ENCODE results near the gene SUSD3. TPM values are rescaled to one million over a fixed set of nuclear protein-coding genes. Genes with fewer than 3 reads are reported as not detected.

The SUSD3 gene
- total RNA-seq, 1 donor from 2014 or later: 0.60 TPM

- H3K36me3 ChIP-seq: peaks cover 35% of the 10 kb centered on the region
- intact Hi-C loops (cut with micrococcal nuclease): no loop called here
- H3K9me3 ChIP-seq (replicated peaks): no peaks in the 10 kb centered on the region
- TF ChIP-seq, protein P1, sequence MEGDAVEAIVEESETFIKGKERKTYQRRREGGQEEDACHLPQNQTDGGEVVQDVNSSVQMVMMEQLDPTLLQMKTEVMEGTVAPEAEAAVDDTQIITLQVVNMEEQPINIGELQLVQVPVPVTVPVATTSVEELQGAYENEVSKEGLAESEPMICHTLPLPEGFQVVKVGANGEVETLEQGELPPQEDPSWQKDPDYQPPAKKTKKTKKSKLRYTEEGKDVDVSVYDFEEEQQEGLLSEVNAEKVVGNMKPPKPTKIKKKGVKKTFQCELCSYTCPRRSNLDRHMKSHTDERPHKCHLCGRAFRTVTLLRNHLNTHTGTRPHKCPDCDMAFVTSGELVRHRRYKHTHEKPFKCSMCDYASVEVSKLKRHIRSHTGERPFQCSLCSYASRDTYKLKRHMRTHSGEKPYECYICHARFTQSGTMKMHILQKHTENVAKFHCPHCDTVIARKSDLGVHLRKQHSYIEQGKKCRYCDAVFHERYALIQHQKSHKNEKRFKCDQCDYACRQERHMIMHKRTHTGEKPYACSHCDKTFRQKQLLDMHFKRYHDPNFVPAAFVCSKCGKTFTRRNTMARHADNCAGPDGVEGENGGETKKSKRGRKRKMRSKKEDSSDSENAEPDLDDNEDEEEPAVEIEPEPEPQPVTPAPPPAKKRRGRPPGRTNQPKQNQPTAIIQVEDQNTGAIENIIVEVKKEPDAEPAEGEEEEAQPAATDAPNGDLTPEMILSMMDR (IDR thresholded peaks at IDR 0.05; ENCODE audit: borderline replicate concordance): no peak
- no peaks in the 10 kb centered on the region for H3K27me3 ChIP-seq (ENCODE audit: low read depth)
- H3K27ac ChIP-seq (replicated peaks): peak overlapping the region; percentile 93
- peak overlapping the region; percentile 9 for H3K4me3 ChIP-seq
- DNase-seq: peak; percentile 31
- peaks cover 65% of the 10 kb centered on the region for H3K4me1 ChIP-seq
Measured at GRCh38 chr9:93127395-93127911, 69.0 kb downstream of the SUSD3 start.

DNA sequence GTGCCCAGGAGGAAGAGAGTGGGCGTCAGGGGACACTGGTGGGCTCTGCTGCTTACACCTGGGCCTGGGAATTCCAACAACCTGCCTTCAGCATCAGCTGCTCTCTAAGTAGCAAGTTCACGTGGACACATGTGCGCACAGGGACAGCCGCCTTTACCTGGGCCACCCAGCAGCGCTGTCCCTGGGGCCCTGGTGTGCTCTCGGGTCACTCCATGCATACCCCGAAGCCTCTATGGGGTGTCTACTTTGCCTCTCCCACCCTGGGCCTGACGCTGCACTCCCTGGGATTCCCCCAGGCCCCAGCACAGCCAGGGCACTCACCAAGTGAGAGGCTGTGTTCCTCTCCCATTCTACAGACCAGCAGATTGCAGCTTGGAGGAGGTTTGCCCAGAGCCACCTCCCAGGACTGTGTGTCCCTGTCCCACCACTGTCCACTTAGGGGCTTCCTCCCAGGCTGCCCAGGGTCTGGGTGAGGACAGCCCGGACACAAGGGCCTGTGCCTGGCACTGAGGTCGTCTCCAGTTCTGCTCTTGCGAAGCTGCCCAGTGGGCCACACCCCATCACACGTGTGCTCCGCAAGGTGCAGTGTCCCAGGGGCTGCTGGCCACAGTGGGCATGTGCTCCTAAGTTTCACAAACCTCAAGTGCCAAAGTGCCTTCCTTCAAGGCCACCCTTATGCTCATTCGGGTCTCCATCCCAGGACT lies 69.7 kb downstream of the SUSD3 start:
- no peak for DNase-seq
- H3K27me3 ChIP-seq (ENCODE audit: low read depth): no peaks in the 10 kb centered on the region
- H3K4me3 ChIP-seq: no peak overlapping the region
- peak overlapping the region; percentile 93 for H3K27ac ChIP-seq (replicated peaks)
- peaks cover 72% of the 10 kb centered on the region for H3K4me1 ChIP-seq
- intact Hi-C loops (cut with micrococcal nuclease): no loop called here
- H3K36me3 ChIP-seq: peaks cover 28% of the 10 kb centered on the region
- H3K9me3 ChIP-seq (replicated peaks): no peaks in the 10 kb centered on the region
- TF ChIP-seq, protein P1 (IDR thresholded peaks at IDR 0.05; ENCODE audit: borderline replicate concordance): no peak

DNA sequence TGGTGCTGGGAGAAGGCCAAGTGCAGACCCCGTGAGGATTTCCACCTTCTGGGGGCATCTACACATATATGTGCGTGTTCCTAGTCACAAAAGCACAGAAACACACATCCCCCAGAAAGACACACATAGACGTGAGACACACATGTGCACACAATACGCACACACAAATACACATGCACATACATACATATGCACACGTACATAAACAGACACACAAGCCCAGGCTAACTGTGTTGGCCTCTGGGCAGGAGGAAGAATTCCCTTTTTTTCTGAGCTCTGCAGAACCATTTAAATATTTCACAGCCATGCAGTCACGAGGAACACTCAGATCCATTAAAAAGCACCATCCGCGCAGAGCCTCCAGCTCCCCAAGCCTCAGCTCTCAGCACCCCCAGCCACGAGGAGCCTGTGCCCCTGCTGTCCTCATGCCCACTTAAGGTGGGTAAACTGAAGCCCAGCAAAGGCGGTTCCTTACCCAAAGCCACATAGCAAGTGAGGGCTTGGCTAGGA lies 70.3 kb downstream of the SUSD3 start:
- H3K27ac ChIP-seq (replicated peaks): peak overlapping the region; percentile 93
- TF ChIP-seq, protein P1 (IDR thresholded peaks at IDR 0.05; ENCODE audit: borderline replicate concordance): no peak
- DNase-seq: no peak
- peaks cover 22% of the 10 kb centered on the region for H3K36me3 ChIP-seq
- no peak overlapping the region for H3K4me3 ChIP-seq
- H3K9me3 ChIP-seq (replicated peaks): no peaks in the 10 kb centered on the region
- H3K4me1 ChIP-seq: peaks cover 78% of the 10 kb centered on the region
- no peaks in the 10 kb centered on the region for H3K27me3 ChIP-seq (ENCODE audit: low read depth)
- intact Hi-C loops (cut with micrococcal nuclease): no loop called here

GRCh38 chr9:93129286-93129685 lies 70.8 kb downstream of the SUSD3 start:
- Histone ChIP-seq H3K4me1 (peaks cover 81% of the 10 kb centered on the region), H3K36me3 (peaks cover 17% of the 10 kb centered on the region), H3K4me3 (no peak overlapping the region), H3K27me3 (ENCODE audit: low read depth) (no peaks in the 10 kb centered on the region), H3K9me3 (replicated peaks) (no peaks in the 10 kb centered on the region), H3K27ac (replicated peaks) (peak overlapping the region; percentile 93)
- intact Hi-C loops (cut with micrococcal nuclease): no loop called here
- DNase-seq: peak; percentile 54
- TF ChIP-seq, protein P1 (IDR thresholded peaks at IDR 0.05; ENCODE audit: borderline replicate concordance): no peak

DNA sequence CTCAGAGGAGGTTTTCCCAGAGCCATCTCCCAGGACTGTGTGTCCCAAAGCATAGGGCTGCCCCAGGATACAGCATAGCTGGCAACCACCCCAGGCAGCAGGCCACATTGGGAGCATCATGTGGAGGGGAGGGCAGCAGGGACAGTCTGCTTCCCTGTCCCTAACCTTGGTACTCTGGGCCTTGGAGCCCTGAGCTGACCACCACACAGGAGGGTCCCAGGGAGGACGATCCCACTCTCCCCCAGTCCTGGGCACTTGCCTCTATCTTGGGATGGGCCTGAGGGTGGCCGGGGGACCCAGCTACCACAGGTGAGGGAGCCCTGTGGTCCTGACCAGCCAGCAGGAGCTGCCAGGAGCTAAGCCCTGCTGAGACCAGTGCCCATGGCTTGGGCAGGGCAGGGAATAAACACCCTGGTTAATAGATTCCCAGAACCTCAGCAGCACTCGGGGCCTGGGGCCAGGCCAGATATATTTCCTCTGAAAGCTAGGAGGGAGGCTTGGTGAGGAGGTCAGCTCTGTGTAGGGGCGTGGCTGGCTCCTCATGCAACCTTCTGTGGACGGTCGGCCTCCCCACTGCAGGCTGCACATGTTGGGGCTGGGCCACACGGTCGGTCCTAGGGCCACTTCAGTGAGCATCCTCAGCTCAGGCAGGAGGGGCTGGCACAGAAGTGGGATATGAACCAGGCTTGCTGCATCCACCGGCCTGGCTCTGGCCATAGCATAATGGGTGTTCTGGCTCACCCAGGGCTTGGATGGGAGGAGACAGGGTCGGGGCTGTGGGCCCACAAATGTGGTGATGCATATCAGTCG lies 71.4 kb downstream of the SUSD3 start:
- intact Hi-C loops (cut with micrococcal nuclease): no loop called here
- H3K27me3 ChIP-seq (ENCODE audit: low read depth): no peaks in the 10 kb centered on the region
- peak overlapping the region; percentile 93 for H3K27ac ChIP-seq (replicated peaks)
- peaks cover 87% of the 10 kb centered on the region for H3K4me1 ChIP-seq
- peaks cover 11% of the 10 kb centered on the region for H3K36me3 ChIP-seq
- TF ChIP-seq, protein P1 (IDR thresholded peaks at IDR 0.05; ENCODE audit: borderline replicate concordance): no peak
- no peaks in the 10 kb centered on the region for H3K9me3 ChIP-seq (replicated peaks)
- no peak overlapping the region for H3K4me3 ChIP-seq
- DNase-seq: peak; percentile 75

Data from left ventricle myocardium inferior (tissue), 1 donor.